ENCODE measurements around the gene CENPQ.

CENPQ gene

DNA sequence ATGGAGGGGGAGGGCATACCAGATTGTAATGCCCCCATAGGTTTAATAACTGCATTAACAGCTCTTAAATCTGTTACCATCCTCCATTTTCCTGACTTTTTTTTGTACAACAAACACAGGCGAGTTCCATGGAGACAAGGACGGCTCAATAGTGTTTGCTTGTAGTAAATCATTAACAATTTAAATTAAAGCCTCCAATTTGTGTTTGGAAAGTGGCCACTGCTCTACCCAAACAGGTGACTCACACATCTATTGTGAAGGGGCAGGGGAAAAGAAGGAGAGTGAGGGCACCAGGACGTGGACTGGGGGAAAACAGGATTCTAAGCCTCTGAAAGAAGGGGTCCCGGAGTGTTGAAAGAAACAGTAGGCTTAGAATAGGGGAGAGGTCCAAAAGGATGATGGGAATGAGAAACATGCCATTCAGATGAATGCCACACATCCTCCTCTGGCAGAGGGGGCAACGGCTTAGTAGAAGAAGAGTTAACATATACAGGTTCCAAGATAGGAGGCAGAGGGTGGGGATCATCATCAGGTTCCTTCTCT lies 43.5 kb downstream of the CENPQ start:
- no peak for DNase-seq (ENCODE audit: low spot score)

DNA sequence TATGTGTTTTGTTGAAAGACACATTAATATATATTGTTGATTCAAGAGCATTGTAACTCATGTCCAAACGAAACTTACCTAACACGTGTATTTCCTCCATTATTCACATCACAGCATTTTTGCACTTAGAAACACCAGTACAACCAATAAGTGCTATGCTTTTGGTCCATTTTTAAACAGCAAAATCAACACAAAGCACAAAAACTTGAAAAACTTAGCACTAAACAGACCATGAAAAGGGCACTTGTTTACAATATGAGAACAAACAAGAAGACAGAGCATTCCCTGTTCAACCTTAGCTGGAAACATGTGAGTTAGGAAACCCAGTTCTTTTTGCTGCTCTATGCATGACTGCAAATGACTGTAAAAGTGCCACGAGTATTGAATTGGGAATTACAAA lies 46.2 kb downstream of the CENPQ start:
- DNase-seq (ENCODE audit: low spot score), result no peak

GRCh38 chr6:49513153-49513989 lies 50.2 kb downstream of the CENPQ start:
- no peak for DNase-seq (ENCODE audit: low spot score)

GRCh38 chr6:49514571-49515484 lies 51.7 kb downstream of the CENPQ start:
- no peak for DNase-seq (ENCODE audit: low spot score)

DNA sequence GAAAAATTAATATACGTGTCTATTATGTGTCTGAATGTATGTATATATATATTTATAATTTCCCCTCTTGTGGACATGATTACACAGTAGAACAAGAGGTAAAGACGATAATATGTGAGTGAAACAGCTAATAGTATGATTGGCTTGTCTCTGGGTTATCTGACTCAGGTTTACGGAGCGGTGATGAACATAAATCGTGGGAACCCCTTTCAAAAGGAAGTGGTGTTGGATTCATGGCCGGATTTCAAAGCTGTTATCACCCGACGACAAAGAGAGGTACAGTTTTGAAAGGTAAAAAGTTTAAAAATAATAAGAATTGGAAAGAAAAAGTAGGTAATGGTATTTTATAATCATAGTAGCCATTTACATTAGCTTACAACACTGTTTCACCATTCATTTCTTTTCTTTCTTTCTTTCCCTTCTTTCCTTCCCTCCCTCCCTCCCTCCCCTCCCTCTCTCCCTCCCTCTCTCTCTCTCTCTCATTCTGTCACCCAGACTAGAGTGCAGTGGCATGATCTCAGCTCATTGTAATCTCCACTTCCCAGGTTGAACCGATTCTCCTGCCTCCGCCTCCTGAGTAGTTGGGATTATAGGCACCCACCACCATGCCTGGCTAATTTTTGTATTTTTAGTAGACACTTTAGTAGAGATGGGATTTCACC lies 52.4 kb downstream of the CENPQ start:
- DNase-seq (ENCODE audit: low spot score), result no peak

- no peak for DNase-seq (ENCODE audit: low spot score)
Observed at GRCh38 chr6:49516147-49516505, 53.0 kb downstream of the CENPQ start.

DNA sequence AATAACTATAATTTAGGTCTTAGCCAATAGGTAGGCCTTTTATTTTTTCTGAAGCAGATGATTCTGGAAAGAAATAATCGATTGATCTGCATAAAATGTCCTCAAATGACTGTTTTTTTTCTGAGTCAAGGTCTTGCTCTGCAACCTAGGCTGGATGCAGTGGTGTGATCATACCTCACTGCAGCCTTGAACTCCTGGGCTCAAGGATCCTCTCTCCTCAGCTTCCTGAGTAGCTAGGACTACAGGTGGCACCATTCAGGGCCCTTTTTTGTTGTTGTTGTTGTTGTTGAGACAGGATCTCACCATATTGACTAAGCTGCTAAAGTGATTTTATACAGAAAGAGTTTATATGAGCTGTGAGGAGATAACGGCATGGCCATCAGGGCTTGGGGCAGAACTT lies 54.7 kb downstream of the CENPQ start:
- no peak for DNase-seq (ENCODE audit: low spot score)

DNA sequence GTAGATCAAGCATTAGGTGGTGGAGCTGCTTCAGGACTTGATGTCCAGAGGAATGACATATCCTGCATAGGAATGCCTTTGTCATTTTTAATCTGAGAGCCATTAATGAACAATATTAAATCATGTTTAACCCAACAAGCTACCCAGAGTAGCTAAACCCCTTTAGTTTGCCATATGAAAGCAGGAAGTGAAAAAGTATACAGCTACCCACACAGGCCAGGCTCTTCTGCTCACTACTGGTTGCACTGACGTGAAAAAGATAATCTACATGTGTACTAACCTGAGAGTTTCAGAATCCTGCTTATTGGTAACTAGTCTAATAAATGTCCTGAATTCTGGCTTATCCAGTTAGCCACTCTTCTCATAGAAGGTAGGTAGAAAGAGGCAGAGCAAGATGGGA lies 56.5 kb downstream of the CENPQ start:
- DNase-seq (ENCODE audit: low spot score), result no peak

- no peak for DNase-seq (ENCODE audit: low spot score)
Observed at GRCh38 chr6:49522710-49523593, 59.8 kb downstream of the CENPQ start.

DNA sequence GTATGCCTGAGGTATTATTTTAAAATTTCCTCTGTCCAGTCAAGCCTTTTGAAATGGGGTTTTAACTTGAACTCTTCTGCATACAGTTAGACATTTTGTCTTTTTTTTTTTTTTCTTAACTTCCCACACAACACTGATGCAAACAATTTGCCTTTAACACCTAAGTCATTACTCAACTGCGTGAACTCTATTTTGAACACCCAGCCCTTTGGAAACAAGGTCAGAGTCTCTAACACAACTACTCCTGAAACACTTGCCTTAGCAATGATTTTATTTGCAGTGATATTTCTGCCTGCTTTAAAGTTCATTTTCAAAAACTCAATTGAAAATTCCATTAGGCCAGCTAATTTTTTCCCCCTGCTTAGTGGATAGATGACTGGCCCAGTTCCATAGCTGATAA lies 60.7 kb downstream of the CENPQ start:
- no peak for DNase-seq (ENCODE audit: low spot score)

GRCh38 chr6:49524541-49524940 lies 61.4 kb downstream of the CENPQ start:
- DNase-seq (ENCODE audit: low spot score), result no peak

- DNase-seq (ENCODE audit: low spot score), result no peak
Observed at GRCh38 chr6:49526598-49526997, 63.4 kb downstream of the CENPQ start.

DNA sequence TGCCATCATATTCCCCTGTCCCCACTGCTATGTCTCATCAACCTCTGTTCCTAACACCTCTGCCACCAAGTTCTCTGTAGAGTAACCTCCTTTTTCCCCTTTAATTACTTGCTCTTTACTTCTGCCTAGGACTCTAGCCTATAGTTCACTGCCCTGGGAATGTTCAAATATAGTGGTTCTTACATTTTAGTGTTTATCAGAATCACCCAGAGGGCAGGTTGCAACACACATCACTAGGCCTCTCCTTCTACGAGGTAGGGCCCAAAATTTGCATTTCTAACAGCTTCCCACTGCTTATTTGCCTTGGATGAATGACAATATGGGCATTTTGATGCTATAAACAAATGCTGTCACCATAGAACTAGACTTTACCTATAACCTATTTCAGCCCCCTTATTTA lies 64.2 kb downstream of the CENPQ start:
- no peak for DNase-seq (ENCODE audit: low spot score)

DNA sequence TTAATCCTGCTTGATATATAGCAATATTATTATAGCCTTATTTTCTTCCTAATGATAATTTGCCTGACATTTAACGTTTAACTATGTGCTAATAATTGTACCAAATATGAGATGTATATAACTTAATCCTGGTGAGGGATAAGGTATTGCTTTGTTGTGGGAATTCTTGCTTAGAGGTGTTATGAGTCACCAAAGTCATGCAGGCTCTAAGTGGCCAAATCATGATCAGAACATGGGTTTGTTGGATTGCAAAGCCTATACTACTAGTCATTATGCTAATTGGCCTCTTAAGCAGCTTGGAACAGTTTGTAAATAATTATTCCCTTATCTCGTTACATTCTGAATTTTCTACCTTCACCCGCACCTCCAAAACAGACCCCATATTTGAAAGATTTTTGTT lies 65.4 kb downstream of the CENPQ start:
- DNase-seq (ENCODE audit: low spot score), result no peak

- DNase-seq (ENCODE audit: low spot score), result no peak
Observed at GRCh38 chr6:49530141-49530776, 67.1 kb downstream of the CENPQ start.

DNA sequence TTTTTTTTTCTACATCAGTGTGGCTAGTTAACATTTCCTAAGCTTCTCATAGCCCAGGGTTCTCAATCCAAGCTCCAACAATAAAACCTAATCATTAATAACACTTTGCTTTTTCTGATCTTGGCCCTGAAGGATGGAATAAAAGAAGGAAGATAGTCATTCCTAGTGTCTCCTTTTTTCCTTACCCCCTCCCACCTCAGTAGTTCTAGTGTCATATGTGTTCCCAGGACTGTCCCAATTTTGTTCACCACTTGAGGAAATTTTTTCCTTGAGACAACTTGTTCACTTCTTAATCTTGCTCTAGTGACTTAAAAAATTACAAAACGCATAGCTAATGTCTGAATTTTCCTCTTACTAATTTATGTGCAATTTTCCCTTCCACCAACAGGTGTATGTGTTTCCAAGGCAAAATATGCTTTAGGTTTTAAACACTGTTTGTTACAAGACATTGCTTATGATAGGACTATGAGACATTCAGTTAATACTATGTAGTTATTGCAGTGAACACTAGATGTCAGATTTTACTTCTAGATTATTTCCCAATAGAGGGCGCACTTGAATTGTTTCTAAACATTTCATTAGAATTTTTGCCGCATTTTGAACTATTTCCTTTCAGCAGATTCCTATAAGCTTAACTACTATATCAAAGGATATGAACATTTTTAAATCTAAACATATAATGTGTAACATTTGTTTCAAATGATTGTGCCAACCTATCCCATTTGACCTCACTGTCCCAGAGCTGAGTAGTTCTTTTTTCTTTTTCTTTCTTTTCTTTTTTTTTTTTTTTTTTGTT lies 68.8 kb downstream of the CENPQ start:
- DNase-seq (ENCODE audit: low spot score), result no peak

DNA sequence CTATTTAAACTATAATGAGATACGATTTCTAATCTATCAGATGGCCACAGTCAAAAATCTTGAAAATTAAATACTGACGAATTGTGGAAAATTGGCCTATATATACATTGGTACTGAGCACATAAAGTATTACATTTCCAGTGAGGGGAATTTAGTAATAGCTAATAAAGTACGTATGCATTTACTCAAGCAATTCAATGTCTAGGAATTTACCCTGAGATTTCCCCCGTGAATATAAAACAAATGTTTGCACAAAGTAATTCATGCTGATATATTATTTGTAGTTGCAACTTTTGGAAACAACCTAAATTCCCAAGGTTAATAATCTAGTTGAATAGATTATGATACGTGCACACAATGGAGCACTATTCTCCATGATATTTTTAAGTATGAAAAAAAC lies 72.6 kb downstream of the CENPQ start:
- DNase-seq (ENCODE audit: low spot score), result no peak

DNA sequence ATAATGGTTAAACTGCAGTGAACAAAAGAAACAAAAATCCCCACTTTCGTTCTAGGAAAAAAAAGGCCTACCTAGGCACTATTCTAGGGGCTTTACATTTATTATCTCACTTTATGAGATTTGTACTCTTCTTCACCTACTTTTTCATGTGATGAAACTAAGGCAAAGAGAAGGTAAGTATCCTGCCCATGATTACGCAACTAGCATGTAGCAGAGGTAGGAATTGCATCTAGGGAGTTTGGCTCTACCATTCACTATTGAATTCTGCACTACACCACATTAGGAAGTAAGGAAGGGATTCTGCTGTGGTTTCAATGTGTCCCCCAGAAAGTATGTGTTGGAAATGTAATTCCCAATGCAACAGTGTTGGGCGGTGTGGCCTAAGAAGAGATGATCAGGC lies 75.9 kb downstream of the CENPQ start:
- DNase-seq (ENCODE audit: low spot score), result no peak

- no peak for DNase-seq (ENCODE audit: low spot score)
Observed at GRCh38 chr6:49540614-49541013, 77.4 kb downstream of the CENPQ start.

GRCh38 chr6:49541210-49541724 lies 78.1 kb downstream of the CENPQ start:
- DNase-seq (ENCODE audit: low spot score), result no peak

All from D341Med (cell line).